NCI-H2107 treated with DMSO at 0.1 percent for 48 hours (cell line): Measurements from ENCODE around the gene TSPAN6.

Experiments
- DNase-seq: peaks from one replicate; lab custom pipeline; 2025; ENCODE audit not compliant: unreplicated experiment; lab: John Stamatoyannopoulos, UW

The TSPAN6 gene, protein sequence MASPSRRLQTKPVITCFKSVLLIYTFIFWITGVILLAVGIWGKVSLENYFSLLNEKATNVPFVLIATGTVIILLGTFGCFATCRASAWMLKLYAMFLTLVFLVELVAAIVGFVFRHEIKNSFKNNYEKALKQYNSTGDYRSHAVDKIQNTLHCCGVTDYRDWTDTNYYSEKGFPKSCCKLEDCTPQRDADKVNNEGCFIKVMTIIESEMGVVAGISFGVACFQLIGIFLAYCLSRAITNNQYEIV

DNA sequence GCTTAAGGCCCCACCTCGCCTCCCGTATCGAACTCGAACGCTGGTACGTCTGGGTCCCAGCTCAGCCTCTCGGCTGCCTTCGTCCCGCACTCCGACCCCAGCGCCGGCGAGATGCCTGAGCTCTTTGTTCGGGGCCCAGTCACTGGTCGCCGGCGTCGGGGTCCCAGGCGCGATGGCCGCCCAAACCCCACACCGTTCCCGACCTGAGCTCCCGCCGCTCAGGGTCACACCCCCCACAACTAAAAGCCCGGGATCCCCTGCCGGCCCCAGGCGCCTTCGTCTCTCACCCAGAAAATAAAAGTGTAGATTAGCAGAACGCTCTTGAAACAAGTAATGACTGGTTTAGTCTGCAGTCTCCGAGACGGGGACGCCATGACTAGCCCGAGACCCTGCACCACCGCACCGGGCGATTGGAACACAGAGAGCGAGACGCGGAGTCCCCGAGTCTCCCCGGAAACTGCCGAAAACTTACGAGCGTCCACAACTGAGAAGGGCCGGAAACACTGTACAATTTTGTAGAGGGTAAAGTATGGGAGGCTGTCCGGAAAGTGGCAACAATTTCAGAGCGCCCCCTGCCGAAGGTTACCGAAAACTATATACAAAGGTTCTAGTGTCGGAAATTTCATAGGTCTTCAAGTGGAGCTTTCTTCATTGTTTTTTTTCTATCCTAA, at the start of gene TSPAN6:
TSS of gene TSPAN6 (minus strand) at position 486 of the 671 bp plus-strand sequence. CDS start at position 374, 112 bp downstream.
- peak; percentile 88 for DNase-seq

DNA sequence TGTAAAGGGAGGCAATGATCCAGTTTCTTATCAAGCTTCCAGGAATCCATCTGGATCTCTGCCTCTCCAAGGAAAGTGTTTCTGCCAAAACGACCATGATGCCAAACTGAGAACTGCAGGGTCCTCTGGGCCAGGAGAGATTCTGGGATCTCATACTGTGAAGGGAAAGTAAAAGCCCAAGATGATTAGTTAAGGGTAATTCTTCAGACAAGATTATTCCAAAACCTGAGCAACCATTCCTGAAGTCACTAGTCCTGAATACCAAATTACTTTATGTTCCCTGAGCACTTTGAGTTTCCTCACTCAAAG, 49.3 kb upstream of the TSPAN6 start:
- DNase-seq, result no peak

DNA sequence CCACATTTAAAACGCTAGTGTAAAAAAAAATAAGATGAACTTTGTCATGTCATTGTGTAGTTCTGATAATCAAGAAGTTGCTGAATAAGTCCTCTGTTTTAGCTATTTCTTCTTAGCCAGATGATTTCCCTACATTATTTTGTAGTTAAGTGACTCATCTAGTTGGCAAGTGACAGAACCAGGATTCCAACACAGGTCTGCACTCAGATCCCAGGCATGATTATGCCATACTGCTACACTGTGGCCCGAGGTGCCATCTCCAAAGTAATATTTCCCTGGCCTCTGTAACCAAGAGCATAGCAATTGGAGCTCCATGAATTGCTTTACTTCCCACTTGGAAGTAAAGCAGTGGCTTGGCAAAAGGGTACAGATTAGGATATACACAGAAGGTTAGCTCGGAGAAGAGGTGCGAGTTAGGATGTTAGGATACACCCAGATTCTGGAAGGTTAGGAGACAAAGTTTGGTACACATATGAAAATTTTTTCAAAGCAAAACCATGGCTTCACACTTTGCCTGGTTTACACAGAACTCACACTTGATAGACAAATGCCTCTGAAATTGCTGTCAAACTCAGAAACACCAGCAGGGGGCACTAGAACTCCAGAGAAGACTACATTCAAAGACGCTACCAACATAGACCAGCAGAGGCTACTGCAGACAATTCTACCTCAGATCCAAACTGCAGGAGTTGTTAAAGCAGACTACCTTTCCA, 48.8 kb upstream of the TSPAN6 start:
- DNase-seq, result peak; percentile 90

DNA sequence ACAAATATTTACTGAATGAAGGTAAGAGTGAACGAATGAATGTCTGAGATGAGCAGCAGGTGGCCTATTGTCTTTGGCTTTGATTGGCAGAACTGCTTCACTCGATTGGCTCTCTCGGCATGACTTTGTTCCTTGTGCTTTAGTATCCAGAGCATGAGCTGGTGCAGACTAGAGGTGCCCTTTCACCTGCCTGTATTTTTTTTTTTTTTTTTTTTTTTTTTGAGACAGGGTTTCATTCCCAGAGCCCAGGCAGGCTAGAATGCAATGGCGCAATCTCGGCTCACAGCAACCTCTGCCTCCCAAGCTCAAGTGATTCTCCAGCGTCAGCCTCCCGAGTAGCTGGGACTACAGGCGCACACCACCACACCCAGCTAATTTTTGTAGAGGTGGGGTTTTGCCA, 46.3 kb upstream of the TSPAN6 start:
- DNase-seq, result no peak

DNA sequence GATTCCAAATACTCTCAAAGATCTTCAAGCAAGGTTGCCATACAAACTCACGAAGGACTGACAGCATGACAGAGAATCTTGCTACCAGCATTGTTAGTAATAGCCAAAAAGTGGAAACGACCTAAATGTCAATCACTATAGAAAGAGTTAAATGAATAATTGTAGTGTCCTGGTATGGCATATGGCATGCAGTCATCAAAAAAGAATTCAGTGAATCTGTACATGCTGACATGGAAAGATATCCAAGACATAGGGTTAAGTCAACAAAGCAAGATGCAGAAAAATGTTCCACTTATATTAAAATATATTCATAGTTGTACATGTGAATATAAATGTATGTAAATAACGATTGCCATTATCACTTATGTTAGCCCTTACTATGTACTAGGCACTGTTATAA, 45.0 kb upstream of the TSPAN6 start:
- no peak for DNase-seq

DNA sequence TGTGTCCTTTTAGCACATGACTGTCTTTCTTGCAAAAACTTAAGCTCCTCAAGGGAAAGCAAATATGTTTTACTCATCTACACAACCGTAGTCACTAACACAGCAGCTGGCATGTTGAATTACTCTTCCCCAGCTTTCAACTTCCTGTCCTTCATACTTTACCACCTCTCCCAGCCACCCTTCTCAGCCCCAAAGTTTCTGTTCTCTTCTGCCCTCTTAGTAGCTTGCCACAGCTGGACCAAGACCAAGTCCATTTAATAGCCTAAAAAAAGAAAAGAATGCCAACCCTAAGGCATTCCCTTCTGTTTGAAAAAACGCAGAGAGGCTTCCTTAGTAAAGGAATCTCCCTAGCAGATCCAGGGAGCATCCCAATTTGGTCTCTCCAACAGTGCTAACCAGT, 44.1 kb upstream of the TSPAN6 start:
- no peak for DNase-seq

DNA sequence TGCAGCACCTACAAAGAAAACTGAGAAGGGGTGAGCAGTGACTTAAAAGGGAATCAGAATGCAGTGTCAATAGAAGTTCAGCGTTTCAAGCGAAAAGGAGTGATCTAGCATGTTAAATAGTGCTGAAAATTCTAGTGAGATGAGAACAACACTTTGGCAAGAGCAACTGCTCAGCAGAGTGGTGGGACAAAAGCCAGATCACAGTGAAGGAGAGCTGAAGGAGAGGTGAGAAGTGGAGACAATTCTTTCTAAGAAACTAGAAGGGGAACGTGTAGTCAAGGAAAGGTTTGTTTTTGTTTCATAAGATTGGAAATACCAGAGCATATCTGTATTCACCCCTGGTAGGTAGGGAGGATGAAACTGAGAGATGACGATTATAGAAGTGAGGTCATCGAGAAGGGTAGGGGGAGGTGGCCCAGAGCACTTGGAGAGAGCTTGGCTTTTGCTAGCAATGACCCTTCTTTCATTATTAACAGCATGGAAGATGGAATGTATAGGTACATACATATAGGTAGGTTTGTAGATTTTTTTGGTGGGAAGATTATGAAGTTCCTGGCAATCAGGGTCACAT, 41.1 kb upstream of the TSPAN6 start:
- DNase-seq, result no peak

DNA sequence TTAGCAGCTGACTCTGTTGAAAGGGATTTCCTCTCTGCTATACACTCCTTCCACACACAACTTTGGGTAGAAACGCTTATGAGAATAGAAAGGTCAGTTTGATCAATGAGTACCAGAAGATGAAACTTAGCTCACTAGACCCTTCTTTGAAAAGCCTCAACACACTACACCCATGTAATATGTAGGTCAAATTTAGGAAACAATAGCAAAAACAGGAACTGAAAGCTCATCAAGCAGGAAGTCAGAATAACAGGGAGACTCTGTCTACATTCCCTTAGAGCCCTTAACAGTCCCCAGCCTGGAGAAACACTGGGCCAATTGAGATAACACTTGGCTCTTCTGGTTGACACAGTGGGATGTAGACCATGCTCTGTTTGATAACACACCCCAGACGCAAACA, 38.1 kb upstream of the TSPAN6 start:
- no peak for DNase-seq

DNA sequence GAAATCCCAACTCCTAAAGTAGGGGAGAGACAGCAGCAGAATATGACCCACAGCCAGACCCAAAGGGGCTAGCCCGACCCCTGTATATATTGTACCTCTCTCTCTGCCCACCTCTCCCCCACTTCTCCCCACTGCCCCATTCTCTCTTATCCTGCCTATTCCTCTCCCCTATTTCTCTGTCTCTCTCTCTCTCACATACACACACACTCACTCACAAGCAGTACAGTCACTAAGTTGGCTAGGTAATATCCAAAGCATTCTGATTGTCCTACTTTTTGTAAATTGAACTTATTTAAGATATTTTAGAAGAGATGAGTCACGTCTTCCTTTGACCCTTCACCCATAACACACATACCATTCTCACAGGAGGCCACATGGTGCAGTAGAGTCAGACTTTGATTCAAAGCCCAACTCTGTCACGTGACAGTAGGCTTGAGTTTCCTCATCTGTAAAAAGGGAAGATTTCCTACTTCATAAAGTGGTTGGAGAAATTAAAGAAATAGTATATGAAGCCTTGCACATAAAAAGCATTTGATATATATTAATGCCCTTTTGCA, 36.9 kb upstream of the TSPAN6 start:
- no peak for DNase-seq

DNA sequence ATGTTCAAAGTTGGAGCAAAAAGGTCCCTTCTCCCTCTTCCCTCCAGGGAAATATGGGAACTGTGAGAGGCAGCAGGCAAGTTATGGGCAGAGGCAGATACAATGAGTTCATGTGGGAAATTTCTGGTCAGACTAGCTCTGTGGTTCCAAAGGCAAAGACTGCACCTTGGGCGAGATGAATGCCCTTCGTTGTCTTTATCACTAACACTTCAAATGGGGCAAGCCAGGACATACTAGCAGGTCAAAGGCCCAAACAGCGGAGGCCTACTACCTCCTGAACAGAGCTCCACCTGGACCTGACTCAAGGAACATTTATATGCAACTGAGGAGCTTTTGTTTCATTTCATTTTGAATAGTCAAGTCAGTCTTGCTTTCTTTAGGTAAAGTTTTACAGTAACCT, 36.4 kb upstream of the TSPAN6 start:
- DNase-seq, result no peak

DNA sequence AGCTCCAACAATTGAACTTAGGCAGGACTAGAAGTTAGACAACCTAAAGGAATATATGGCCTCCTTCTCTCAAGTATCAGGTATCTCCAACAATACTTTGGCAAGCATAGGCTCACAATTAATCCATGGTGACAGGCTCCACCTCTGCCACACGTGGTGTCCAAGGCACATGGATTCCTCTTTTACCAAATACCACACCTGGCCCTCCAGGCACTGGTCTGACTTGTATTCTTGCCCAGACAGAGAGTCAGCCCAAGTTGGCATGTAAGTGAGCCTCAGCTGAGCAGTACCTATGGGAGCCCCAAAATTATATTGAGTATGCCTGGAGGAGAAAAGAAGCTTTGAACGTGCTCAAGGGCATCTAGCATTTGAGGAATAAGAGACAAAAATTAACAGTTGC, 27.0 kb upstream of the TSPAN6 start:
- no peak for DNase-seq

DNA sequence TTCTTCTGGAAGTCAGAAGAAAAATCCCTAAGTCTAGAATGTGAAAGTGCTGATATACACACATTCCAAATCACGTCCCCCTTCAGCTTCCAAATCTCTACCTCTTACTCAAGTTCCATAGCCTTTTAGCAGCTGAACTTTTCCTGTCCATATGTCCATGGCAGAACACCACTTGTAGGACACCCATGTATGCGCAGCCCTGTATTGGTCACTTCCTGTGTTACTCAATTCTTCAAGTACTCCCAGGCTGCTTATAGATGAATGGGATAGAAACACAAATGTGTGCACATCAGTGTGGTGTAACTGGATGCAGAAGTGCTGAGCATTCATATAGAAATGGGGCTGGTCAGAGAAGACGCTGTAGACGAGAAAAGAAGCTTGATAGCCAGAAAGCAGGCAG, 26.2 kb upstream of the TSPAN6 start:
- no peak for DNase-seq

DNA sequence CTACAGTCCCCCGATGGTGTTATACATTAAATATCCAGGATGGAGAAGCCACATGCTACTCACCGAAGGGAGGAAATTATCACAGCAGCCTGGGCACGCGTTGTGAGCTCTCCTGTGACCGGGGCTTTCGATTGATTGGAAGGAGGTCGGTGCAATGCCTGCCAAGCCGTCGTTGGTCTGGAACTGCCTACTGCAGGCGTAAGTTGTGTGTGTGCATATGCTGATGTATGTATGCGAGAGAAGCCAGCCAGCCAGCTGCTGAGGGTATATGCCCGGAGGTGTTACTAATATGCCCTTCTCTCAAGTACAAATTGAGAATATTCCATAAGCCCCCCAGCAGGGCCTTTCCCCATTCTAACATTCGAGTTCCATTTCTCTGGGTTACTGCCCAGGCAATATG, 25.6 kb upstream of the TSPAN6 start:
- no peak for DNase-seq

DNA sequence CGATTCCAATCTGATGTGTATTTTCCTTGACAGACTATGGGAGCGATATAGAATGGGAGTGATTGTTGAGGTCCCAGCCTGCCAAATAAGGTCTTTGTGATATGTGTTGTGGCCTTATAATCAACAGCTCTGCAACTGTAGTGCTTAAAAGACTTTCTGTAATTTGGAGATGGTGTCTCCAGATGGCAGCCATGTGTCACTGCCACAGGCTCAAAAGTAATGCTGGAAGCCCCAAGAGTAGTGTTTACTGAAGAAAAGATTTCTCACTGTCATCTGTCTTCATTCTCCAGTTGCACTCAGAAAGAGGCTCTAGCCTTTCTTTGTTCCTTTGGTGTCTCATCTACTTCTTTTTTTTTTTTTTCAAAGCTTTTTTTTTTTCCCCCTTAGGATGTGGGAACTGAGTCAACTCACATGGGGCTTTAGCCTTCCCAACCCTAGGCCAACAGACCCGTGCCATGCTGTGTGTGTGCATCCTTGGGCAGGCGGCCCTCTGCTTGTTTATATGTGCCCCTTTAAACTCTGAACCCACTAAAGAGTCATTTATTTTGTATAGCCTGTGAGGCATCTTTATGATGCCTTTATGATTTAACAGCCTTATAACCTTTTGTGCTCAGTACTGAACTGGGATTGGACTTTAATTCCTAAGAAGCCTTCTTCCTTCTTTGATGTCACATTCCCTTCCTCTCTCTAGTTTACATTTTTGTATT, 23.0 kb upstream of the TSPAN6 start:
- DNase-seq, result no peak

DNA sequence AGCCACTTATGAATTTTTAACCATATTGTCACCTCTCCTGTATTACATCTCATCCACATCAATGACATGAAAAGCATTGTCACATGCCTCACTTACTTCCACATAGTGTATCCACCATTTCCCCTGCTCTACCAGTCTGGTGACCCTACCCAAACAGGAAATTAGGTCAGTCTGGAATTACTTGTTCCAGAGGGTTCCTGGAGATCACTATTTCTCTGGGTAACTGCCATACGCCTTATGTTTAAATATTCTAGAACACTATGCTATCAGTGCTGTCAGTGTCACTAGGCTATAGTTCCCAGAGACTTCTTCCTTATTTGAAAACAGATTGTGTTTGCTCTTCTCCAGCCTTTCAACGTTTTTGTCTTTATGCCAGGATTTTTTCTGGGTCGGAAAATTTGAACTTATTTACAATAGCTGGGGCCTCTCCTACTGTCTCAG, 22.4 kb upstream of the TSPAN6 start:
- no peak for DNase-seq

DNA sequence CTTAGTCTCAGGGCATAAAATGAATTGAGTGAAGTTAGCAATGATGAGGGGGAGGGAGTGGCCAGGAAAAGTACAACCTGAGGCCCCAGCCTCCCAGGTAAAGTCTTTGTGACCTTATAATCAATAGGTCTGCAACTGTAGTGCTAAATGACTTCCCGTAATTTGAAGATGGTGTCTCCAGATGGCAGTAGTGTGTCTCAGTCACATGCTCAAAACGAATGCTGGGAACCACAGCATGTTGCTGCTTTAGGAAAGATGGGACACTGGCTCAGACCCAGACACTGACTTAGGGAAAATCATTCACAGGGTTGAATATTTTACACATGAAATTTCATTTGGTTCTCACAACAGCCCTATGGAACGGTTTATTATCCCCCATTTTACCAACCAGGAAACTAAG, 17.7 kb upstream of the TSPAN6 start:
- DNase-seq, result no peak

DNA sequence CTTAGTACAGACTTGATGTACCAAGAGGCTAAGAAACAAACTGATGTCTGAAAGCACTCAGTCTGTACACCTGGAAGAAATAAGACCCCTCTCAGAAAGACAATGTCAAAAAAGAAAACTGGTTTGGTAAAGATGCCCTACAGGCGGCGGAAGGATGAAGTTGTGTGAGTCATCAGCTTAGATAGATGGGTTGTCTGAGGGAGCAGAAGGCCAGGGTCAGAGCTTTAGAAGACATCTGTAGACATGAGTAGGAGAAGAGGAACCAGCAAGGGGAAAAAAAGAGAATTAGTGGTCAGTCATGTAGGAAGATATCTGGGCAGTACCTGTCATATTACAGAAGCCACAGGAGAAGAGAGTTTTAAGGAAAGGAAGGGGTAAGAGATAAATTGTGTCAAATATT, 15.7 kb upstream of the TSPAN6 start:
- DNase-seq, result no peak

DNA sequence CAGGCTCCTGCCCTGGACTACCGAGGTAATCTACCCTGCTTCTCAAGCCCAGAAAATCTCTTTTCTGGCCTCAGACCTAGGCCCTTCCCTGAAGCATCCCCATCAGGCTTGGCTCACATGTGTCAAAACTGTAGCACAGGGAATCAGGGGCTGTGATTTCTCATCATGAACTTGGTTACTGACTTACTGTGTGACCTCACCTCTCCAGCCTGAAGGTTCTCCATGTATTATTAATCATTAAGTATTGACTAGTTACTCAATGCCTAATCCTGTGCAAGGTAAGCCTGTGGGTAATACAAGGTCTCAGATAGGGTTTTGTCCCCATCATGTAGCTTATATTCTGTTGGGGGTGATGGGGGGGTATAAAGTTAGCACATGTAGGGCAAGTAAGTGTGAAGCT, 14.2 kb upstream of the TSPAN6 start:
- DNase-seq, result no peak

DNA sequence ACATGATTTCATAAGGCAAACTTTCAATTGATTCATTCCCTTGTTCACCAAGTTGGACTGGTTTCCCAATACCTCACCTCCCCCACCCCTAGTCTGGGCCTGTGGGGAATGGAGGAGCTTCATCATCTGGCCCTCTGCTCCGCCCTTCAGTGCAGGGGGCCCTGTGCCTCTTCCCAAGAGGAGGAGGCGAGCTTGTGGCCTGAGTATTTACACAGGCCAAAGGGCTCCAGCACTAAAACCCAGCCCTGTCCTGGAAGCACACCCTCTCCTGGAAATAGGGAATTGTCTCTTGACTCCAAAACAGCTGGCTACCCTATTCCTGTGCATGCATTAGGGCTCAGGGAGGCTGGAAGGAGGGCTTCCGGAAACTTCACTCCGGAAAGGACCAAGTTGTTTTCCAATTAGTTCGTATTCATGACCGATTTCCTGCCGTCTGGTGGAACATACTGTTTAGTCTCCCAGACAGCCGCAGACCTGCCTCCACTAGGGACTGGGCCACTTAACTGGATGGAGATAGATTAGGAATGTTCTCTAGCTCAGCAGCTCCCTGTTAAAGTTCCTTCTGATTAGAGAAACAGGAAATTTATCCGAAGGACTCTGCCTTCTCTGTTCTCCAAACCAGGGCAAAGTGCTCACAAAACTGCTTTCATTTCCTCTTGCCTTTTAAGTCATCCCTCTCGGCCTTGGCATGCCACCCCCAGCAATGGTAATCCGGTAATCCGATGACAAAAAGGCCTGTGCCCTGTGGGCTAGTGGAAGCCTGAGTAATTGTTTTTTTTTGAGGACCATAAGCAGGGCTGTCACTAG, 13.1 kb upstream of the TSPAN6 start:
- no peak for DNase-seq
